ENCODE measurements around the gene DCAF11.

- TF ChIP-seq EZH2 (IDR thresholded peaks at IDR 0.05; ENCODE audit: borderline replicate concordance, low read depth, low read length, poor library complexity, severe bottlenecking) = no peak
- no peak for TF ChIP-seq CTCF (conservative IDR thresholded peaks at IDR 0.05; ENCODE audit: low read depth, low read length)
Measured at GRCh38 chr14:24156840-24157239, 42.3 kb downstream of the DCAF11 start.
